ENCODE data around the gene CAMK4.

CAMK4 gene

DNA sequence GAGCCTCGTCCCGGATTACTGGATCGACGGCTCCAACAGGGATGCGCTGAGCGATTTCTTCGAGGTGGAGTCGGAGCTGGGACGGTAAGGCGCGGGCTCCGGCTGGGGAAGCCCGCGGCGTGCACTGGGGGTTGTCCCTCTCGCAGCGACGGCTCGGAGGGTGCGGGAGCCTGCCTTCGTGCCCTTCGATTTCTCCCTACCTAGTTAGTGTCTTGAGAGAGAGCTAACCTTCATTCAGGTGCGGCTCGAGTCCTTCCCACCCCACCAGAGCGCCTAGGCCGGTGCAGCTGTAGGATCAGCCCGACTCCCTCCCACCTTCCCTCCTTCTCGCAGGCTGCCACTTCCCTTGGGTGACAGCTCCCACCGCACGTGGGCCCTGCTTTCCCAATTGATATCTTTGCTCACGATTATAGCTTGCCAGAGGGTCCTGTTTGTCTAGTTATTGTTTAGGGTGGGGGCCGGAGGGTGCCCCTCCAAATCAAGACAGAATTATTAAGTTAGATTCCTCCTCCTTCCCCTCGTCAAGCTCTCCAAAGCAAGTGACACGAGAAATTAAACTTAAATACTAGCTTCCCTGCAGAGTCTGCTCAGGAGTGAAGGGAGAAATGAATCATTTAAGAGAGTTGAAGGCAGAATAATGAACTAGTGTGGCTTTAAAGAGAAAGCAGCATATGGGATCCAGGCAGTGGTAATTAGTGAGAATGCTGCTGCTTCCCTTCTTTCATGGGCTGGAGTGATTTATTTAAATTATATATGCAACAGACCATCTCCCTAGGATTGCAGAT, 569 bp downstream of the CAMK4 start:
- peak; percentile 34 for ATAC-seq (ENCODE audit: low read depth)
- DNase-seq (ENCODE audit: low spot score), result peak; percentile 61
- no peak overlapping the region for H3K27ac ChIP-seq (ENCODE audit: poor library complexity, severe bottlenecking)
- TF ChIP-seq, protein P1, sequence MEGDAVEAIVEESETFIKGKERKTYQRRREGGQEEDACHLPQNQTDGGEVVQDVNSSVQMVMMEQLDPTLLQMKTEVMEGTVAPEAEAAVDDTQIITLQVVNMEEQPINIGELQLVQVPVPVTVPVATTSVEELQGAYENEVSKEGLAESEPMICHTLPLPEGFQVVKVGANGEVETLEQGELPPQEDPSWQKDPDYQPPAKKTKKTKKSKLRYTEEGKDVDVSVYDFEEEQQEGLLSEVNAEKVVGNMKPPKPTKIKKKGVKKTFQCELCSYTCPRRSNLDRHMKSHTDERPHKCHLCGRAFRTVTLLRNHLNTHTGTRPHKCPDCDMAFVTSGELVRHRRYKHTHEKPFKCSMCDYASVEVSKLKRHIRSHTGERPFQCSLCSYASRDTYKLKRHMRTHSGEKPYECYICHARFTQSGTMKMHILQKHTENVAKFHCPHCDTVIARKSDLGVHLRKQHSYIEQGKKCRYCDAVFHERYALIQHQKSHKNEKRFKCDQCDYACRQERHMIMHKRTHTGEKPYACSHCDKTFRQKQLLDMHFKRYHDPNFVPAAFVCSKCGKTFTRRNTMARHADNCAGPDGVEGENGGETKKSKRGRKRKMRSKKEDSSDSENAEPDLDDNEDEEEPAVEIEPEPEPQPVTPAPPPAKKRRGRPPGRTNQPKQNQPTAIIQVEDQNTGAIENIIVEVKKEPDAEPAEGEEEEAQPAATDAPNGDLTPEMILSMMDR (IDR thresholded peaks at IDR 0.05; ENCODE audit: poor library complexity, severe bottlenecking), result no peak
- H3K4me3 ChIP-seq (ENCODE audit: severe bottlenecking), result peak overlapping the region; percentile 46
- no peaks in the 10 kb centered on the region for H3K36me3 ChIP-seq (ENCODE audit: low read depth)
- H3K27me3 ChIP-seq (ENCODE audit: insufficient read depth, poor library complexity, severe bottlenecking), result peaks cover 12% of the 10 kb centered on the region
- H3K4me1 ChIP-seq (ENCODE audit: insufficient read depth, poor library complexity, severe bottlenecking), result peaks cover 20% of the 10 kb centered on the region
- no peaks in the 10 kb centered on the region for H3K9me3 ChIP-seq (ENCODE audit: severe bottlenecking)

GRCh38 chr5:111225926-111226325, 1.7 kb downstream of the CAMK4 start:
- Histone ChIP-seq H3K4me3 (ENCODE audit: severe bottlenecking) (no peak overlapping the region), H3K36me3 (ENCODE audit: low read depth) (no peaks in the 10 kb centered on the region), H3K27ac (ENCODE audit: poor library complexity, severe bottlenecking) (no peak overlapping the region), H3K9me3 (ENCODE audit: severe bottlenecking) (no peaks in the 10 kb centered on the region), H3K27me3 (ENCODE audit: insufficient read depth, poor library complexity, severe bottlenecking) (peaks cover 12% of the 10 kb centered on the region), H3K4me1 (ENCODE audit: insufficient read depth, poor library complexity, severe bottlenecking) (peaks cover 20% of the 10 kb centered on the region)
- ATAC-seq (ENCODE audit: low read depth), result no peak
- TF ChIP-seq, protein P1 (IDR thresholded peaks at IDR 0.05; ENCODE audit: poor library complexity, severe bottlenecking), result no peak
- DNase-seq (ENCODE audit: low spot score), result no peak

DNA sequence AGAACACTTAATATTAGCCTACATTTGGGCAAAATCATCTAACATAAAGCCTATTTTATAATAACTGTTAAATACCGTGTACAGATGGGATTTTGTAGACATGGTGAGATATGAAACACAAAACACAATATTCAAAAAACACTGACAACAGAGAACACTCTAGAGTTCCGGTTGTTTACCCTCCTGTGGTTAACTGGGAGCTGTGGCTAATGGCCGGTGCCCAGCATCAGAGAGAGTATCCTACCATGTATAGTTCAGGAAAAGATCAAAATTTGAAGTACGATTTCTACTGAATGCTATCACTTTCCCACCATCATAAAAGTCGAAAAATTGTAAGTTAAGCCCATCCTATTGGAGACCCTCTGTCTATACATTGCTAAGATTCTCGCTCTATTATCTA, 2.4 kb downstream of the CAMK4 start:
- Histone ChIP-seq H3K27me3 (ENCODE audit: insufficient read depth, poor library complexity, severe bottlenecking) (peaks cover 12% of the 10 kb centered on the region), H3K9me3 (ENCODE audit: severe bottlenecking) (no peaks in the 10 kb centered on the region), H3K36me3 (ENCODE audit: low read depth) (no peaks in the 10 kb centered on the region), H3K4me3 (ENCODE audit: severe bottlenecking) (no peak overlapping the region), H3K4me1 (ENCODE audit: insufficient read depth, poor library complexity, severe bottlenecking) (peaks cover 20% of the 10 kb centered on the region), H3K27ac (ENCODE audit: poor library complexity, severe bottlenecking) (no peak overlapping the region)
- ATAC-seq (ENCODE audit: low read depth), result no peak
- TF ChIP-seq, protein P1 (IDR thresholded peaks at IDR 0.05; ENCODE audit: poor library complexity, severe bottlenecking), result no peak
- DNase-seq (ENCODE audit: low spot score), result no peak

DNA sequence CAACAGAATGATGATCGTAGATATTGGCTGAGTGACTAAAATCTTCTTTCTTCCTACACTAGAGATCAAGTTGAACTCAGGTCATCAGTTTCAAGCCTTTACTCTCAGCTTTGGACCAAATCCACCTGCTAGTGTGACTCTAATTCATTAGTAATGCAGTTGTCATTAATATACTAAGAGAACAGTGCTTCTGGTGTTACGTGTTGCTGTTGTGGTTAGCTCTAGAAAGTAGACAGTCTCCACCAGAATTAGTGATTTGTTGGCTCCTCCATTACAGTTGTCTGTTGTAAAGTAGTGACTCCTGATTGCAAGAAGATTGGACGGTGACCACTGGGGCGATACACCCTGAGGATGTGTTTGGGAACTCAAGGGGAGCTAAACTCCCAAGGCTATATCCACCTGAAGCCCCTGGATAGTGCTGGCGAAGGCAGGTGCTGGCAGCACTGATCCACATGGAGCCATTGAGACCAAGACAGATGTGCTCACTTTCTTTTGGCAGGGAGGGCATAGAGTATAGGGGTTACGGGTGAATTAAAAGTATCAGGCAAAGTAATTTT, 3.1 kb downstream of the CAMK4 start:
- no peak for DNase-seq (ENCODE audit: low spot score)
- H3K4me1 ChIP-seq (ENCODE audit: insufficient read depth, poor library complexity, severe bottlenecking), result peaks cover 20% of the 10 kb centered on the region
- H3K9me3 ChIP-seq (ENCODE audit: severe bottlenecking), result no peaks in the 10 kb centered on the region
- no peak overlapping the region for H3K4me3 ChIP-seq (ENCODE audit: severe bottlenecking)
- H3K27me3 ChIP-seq (ENCODE audit: insufficient read depth, poor library complexity, severe bottlenecking), result peaks cover 12% of the 10 kb centered on the region
- no peak for ATAC-seq (ENCODE audit: low read depth)
- H3K27ac ChIP-seq (ENCODE audit: poor library complexity, severe bottlenecking), result peak overlapping the region; percentile 4
- TF ChIP-seq, protein P1 (IDR thresholded peaks at IDR 0.05; ENCODE audit: poor library complexity, severe bottlenecking), result no peak
- H3K36me3 ChIP-seq (ENCODE audit: low read depth), result no peaks in the 10 kb centered on the region

DNA sequence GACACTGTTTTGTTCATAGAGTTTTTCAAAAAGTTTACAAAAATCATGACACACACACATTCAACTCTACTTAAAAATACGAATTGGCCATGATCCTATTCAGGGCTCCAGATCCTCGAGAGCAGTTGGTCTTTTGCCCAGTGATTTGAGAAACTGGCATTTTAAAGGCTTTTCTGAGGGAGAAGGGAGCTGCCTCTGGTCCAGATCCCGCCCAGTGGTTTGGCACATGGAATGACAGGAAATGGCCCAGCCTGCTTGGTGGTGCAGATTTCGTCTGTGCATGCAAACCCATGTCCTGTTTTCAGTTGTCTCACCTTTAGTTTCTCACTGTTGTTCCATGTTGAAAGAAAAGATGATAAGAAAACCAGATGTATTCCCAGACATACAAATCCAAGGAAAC, 3.6 kb downstream of the CAMK4 start:
- H3K9me3 ChIP-seq (ENCODE audit: severe bottlenecking), result no peaks in the 10 kb centered on the region
- TF ChIP-seq, protein P1 (IDR thresholded peaks at IDR 0.05; ENCODE audit: poor library complexity, severe bottlenecking), result no peak
- DNase-seq (ENCODE audit: low spot score) (no peak), ATAC-seq (ENCODE audit: low read depth) (0 out of 3 replicates have a peak, but pooled peaks have one; percentile 20)
- no peaks in the 10 kb centered on the region for H3K36me3 ChIP-seq (ENCODE audit: low read depth)
- no peak overlapping the region for H3K4me3 ChIP-seq (ENCODE audit: severe bottlenecking)
- peaks cover 12% of the 10 kb centered on the region for H3K27me3 ChIP-seq (ENCODE audit: insufficient read depth, poor library complexity, severe bottlenecking)
- H3K27ac ChIP-seq (ENCODE audit: poor library complexity, severe bottlenecking), result peak overlapping the region; percentile 4
- peaks cover 20% of the 10 kb centered on the region for H3K4me1 ChIP-seq (ENCODE audit: insufficient read depth, poor library complexity, severe bottlenecking)
